ENCODE results near the gene FAM131C.
"Not testable (repeated sequence)": the region's sequence is repeated elsewhere in the genome, so short reads cannot be mapped to it uniquely, and the experiment has no call there.

FAM131C gene

GRCh38 chr1:16028237-16029002 is 45.0 kb downstream of the FAM131C start:
- Mint-ChIP-seq H3K27ac (no peak overlapping the region), H3K27me3 (peaks cover 5% of the 10 kb centered on the region), H3K4me3 (no peak overlapping the region), H3K36me3 (no peaks in the 10 kb centered on the region), H3K9me3 (ENCODE audit: low read depth) (no peaks in the 10 kb centered on the region), H3K4me1 (ENCODE audit: low read depth) (peaks cover 2% of the 10 kb centered on the region)

GRCh38 chr1:16026723-16027484 is 46.5 kb downstream of the FAM131C start:
- no peak overlapping the region for H3K4me3 Mint-ChIP-seq
- no peaks in the 10 kb centered on the region for H3K36me3 Mint-ChIP-seq
- peaks cover 2% of the 10 kb centered on the region for H3K4me1 Mint-ChIP-seq (ENCODE audit: low read depth)
- no peaks in the 10 kb centered on the region for H3K9me3 Mint-ChIP-seq (ENCODE audit: low read depth)
- H3K27ac Mint-ChIP-seq, result no peak overlapping the region
- peaks cover 2% of the 10 kb centered on the region for H3K27me3 Mint-ChIP-seq

GRCh38 chr1:16026302-16026701 is 47.1 kb downstream of the FAM131C start:
- not testable (repeated sequence) for H3K4me3 Mint-ChIP-seq; H3K4me1 Mint-ChIP-seq (ENCODE audit: low read depth); H3K27ac Mint-ChIP-seq; H3K36me3 Mint-ChIP-seq; H3K9me3 Mint-ChIP-seq (ENCODE audit: low read depth); H3K27me3 Mint-ChIP-seq

GRCh38 chr1:16023050-16023653 is 50.3 kb downstream of the FAM131C start:
- Mint-ChIP-seq H3K9me3 (ENCODE audit: low read depth) (no peaks in the 10 kb centered on the region), H3K27ac (no peak overlapping the region), H3K4me3 (no peak overlapping the region), H3K36me3 (no peaks in the 10 kb centered on the region), H3K4me1 (ENCODE audit: low read depth) (peaks cover 2% of the 10 kb centered on the region), H3K27me3 (peaks cover 2% of the 10 kb centered on the region)

- Mint-ChIP-seq H3K27ac (no peak overlapping the region), H3K27me3 (no peaks in the 10 kb centered on the region)
Observed at GRCh38 chr1:16022393-16022792, 51.1 kb downstream of the FAM131C start.

GRCh38 chr1:16021681-16022080 is 51.8 kb downstream of the FAM131C start, which contains the start of gene CLCNKA:
Gene CLCNKA (plus strand): TSS chr1:16022036. CDS start chr1:16022620, 584 bp downstream.
- Mint-ChIP-seq H3K4me3 (no peak within 1 kb of the TSS), H3K27ac (no peak within 1 kb of the TSS), H3K27me3 (no peaks in the 10 kb centered on the region), H3K4me1 (ENCODE audit: low read depth) (no peaks in the 10 kb centered on the region), H3K9me3 (ENCODE audit: low read depth) (no peaks in the 10 kb centered on the region), H3K36me3 (no peaks in the 10 kb centered on the region)

More at GRCh38 chr1:16022393-16022792, 51.1 kb downstream of the FAM131C start:
- Mint-ChIP-seq H3K9me3 (ENCODE audit: low read depth) (no peaks in the 10 kb centered on the region), H3K4me1 (ENCODE audit: low read depth) (no peaks in the 10 kb centered on the region), H3K4me3 (no peak overlapping the region), H3K36me3 (no peaks in the 10 kb centered on the region)

GRCh38 chr1:16020878-16021277 is 52.6 kb downstream of the FAM131C start:
- H3K27me3 Mint-ChIP-seq; H3K4me1 Mint-ChIP-seq (ENCODE audit: low read depth); H3K9me3 Mint-ChIP-seq (ENCODE audit: low read depth); H3K27ac Mint-ChIP-seq; H3K4me3 Mint-ChIP-seq; H3K36me3 Mint-ChIP-seq: not testable (repeated sequence)

- Mint-ChIP-seq H3K4me1 (ENCODE audit: low read depth) (no peaks in the 10 kb centered on the region), H3K4me3 (no peak overlapping the region), H3K27ac (no peak overlapping the region), H3K27me3 (no peaks in the 10 kb centered on the region), H3K36me3 (no peaks in the 10 kb centered on the region), H3K9me3 (ENCODE audit: low read depth) (no peaks in the 10 kb centered on the region)
Observed at GRCh38 chr1:16020325-16020724, 53.1 kb downstream of the FAM131C start.

GRCh38 chr1:16019644-16020277 is 53.7 kb downstream of the FAM131C start:
- no peak overlapping the region for H3K27ac Mint-ChIP-seq
- no peaks in the 10 kb centered on the region for H3K27me3 Mint-ChIP-seq
- no peaks in the 10 kb centered on the region for H3K4me1 Mint-ChIP-seq (ENCODE audit: low read depth)
- no peaks in the 10 kb centered on the region for H3K9me3 Mint-ChIP-seq (ENCODE audit: low read depth)
- H3K36me3 Mint-ChIP-seq, result no peaks in the 10 kb centered on the region
- H3K4me3 Mint-ChIP-seq, result no peak overlapping the region

GRCh38 chr1:16018749-16019643 is 54.5 kb downstream of the FAM131C start:
- Mint-ChIP-seq H3K36me3 (no peaks in the 10 kb centered on the region), H3K9me3 (ENCODE audit: low read depth) (no peaks in the 10 kb centered on the region), H3K27me3 (no peaks in the 10 kb centered on the region), H3K4me3 (no peak overlapping the region), H3K4me1 (ENCODE audit: low read depth) (no peaks in the 10 kb centered on the region), H3K27ac (peak overlapping the region; percentile 16)

- H3K27me3 Mint-ChIP-seq, result no peaks in the 10 kb centered on the region
- no peaks in the 10 kb centered on the region for H3K4me1 Mint-ChIP-seq (ENCODE audit: low read depth)
- H3K27ac Mint-ChIP-seq, result peak overlapping the region; percentile 16
- H3K36me3 Mint-ChIP-seq, result no peaks in the 10 kb centered on the region
- H3K9me3 Mint-ChIP-seq (ENCODE audit: low read depth), result no peaks in the 10 kb centered on the region
- H3K4me3 Mint-ChIP-seq, result no peak overlapping the region
Observed at GRCh38 chr1:16018308-16018707, 55.1 kb downstream of the FAM131C start.

GRCh38 chr1:16017461-16018303 is 55.8 kb downstream of the FAM131C start, which contains the start of gene HSPB7:
Gene HSPB7 (minus strand): TSS chr1:16018043. CDS start chr1:16017963, 80 bp downstream.
- Mint-ChIP-seq H3K36me3 (no peaks in the 10 kb centered on the region), H3K4me1 (ENCODE audit: low read depth) (no peaks in the 10 kb centered on the region), H3K27ac (peak within 1 kb of the TSS; percentile 16), H3K27me3 (no peaks in the 10 kb centered on the region), H3K9me3 (ENCODE audit: low read depth) (no peaks in the 10 kb centered on the region), H3K4me3 (no peak within 1 kb of the TSS)

GRCh38 chr1:16017076-16017460 is 56.4 kb downstream of the FAM131C start:
- H3K27ac Mint-ChIP-seq, result no peak overlapping the region
- H3K4me1 Mint-ChIP-seq (ENCODE audit: low read depth), result peaks cover 4% of the 10 kb centered on the region
- H3K4me3 Mint-ChIP-seq, result no peak overlapping the region
- no peaks in the 10 kb centered on the region for H3K36me3 Mint-ChIP-seq
- no peaks in the 10 kb centered on the region for H3K9me3 Mint-ChIP-seq (ENCODE audit: low read depth)
- no peaks in the 10 kb centered on the region for H3K27me3 Mint-ChIP-seq
